CD1c-positive myeloid dendritic cell (primary cell): ENCODE data around the gene NCKAP5L.
"Not testable (repeated sequence)": the region's sequence is repeated elsewhere in the genome, so short reads cannot be mapped to it uniquely, and the experiment has no call there.

ENCODE experiments used
- DNase-seq: peaks from one replicate; pipeline ENCODE4 v3.0.0-alpha.2; 2016; ENCODE audit errors: extremely low spot score

The NCKAP5L gene

GRCh38 chr12:49777341-49777740 is 50.9 kb downstream of the NCKAP5L start:
- no peak for DNase-seq

- peak; percentile 70 for DNase-seq
These were observed 51.4 kb downstream of the NCKAP5L start for GRCh38 chr12:49776858-49777257.

- peak; percentile 77 for DNase-seq
These were observed 51.8 kb downstream of the NCKAP5L start for GRCh38 chr12:49776413-49776812.

- DNase-seq = not testable (repeated sequence)
These were observed 55.1 kb downstream of the NCKAP5L start for GRCh38 chr12:49773102-49773501.

GRCh38 chr12:49767333-49767732 is 60.9 kb downstream of the NCKAP5L start:
- DNase-seq = no peak

GRCh38 chr12:49766115-49766455 is 62.1 kb downstream of the NCKAP5L start:
- no peak for DNase-seq

- no peak for DNase-seq
These were observed 64.1 kb downstream of the NCKAP5L start for GRCh38 chr12:49764126-49764525.

- DNase-seq = peak; percentile 74
These were observed 65.1 kb downstream of the NCKAP5L start for GRCh38 chr12:49763006-49763591.

DNA sequence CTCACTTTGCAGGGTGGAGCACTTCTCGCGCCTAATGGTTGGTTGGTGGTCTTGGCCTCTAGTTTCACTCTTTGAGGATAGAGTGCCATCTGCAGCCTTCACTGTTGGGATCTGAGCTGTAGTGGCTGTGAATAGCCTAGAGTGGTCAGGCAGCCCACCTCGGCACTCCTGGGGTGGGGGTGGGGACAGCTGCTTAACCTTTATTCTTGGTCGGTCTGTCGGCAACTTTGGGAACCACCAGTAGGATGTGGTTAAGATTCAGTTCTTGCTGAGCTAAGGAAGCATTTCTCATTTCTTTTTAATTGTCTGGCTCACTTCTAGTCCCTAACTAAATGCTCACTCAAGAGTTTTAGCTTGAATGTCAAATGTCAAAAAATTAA is 65.8 kb downstream of the NCKAP5L start:
- no peak for DNase-seq

DNA sequence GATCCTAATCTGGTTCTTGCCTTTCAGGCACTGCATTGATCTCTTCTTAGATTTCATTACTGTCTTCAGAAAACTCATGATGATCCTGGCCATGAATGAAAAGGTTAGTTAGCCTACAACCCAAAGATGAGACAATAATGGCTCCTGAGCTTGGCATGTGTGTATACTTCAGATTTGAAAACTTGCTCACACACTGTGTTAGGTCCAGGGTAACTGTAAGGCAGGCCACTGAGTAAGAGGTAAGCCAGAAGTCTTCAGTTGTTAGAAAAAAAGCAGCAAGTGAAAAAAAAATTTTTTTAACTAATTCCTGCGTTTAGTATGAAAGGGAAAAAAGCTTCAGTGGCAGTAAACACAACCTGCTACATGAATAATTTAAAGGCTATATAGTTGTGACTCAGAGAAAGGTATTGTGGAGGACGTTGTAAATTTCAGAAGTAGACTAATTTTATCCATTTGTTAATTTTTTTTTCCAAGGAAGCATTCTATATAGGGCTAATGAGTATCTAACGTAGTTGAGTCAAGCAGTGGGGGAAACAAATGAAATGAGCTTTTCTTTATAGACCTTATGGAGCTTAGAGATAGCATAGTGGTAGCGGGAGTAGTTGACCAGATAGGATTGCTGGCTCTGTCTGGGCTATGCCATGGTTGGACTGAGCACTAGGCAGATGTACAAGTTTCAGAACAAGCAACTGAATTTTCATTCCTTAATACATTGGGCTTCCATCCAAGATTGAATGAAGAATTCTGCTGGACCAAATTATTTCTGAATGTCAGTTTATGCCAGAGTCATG is 66.3 kb downstream of the NCKAP5L start:
- no peak for DNase-seq

- no peak for DNase-seq
These were observed 77.2 kb downstream of the NCKAP5L start for GRCh38 chr12:49750996-49751393.

DNA sequence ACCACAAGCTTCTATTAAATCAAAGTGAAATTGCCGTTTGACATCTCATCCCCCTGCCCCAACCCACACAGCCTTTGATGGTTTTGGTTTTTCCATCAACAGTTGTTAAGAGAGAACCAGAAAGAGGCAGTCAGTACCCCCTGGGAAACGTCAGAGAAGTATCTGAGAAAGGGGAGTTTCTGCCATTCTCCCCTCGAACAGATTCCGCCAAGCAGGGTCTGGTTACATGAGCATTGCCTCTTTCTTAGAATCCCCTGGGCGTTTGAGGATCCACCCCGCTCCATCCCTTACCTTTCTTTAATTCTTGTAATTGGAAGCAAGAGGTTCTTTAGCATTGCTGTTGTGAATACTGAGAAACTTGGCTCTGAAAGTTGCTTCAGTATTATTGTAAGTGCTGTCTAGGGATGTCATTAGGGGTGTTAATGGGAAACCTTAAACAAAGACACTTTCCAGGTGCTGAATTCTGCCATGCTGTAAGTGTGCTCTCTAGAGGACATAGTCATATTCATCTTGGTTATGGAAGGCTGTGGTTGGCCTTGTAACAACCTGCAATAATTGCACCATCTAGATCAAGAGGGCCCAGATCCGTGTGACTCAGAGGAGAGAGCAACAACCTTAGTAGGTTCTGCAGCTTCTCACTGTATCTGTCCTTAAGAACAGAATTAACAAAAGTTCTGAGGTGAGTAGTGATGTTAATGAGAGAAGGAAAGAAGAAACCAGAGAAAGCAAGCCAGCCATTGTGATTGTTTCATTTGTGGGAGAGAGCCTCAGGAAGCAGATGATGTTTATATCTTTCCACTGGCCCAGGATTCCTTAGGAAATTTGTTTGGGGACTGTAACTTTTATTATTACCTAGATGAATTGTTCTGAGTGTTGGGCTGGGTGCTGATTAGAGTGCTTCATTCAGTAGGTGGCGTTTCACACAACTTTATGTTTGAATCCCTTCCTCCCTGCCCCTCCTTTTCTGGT is 77.9 kb downstream of the NCKAP5L start:
- DNase-seq = peak; percentile 54

DNA sequence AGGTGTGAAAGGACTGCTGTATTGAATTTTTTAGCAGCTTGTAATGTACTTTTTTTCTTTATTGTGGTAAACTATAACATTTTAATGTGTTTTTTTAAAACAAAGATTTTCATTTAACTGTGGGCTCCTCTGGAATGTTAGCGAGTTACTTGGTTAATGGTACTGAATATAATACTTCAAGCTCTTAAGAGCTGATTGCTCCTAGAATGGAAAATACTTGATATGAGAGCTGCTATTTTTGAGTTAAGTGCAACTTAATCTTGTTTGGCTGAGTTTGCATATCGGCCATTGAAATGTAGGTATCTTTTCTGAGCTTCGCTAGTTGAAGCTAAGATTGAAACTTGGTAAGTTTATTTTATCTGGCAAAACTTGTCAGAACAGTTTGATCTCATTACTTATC is 79.4 kb downstream of the NCKAP5L start:
- DNase-seq = no peak

- no peak for DNase-seq
These were observed 79.9 kb downstream of the NCKAP5L start for GRCh38 chr12:49748306-49748705.

DNA sequence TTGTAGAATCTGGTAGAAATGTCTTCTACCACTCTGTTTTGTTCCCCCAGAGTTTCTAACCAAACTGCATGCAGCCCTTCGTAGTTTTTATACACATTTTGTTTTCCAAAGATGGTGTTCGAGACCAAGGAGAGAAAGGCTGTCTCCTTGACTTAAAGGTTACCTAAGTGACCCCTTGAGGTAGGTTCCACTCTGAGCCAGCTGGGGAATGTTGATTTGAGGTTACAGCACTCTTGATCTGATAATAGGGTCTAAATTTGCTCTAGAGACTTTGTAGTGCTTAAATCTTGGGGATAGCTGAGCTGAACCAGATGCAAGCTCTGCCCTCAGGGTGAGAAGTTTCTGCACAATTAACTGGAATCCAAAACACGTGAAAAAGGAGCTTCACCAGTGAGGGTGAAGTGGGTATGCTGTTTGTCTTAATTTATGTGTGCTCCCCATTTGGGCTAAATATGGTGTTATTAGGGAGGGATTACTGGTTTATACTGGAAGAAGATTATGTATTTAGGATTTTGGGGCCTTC is 83.8 kb downstream of the NCKAP5L start:
- DNase-seq = no peak

- DNase-seq = peak; percentile 96
These were observed 86.2 kb downstream of the NCKAP5L start for GRCh38 chr12:49741882-49742620.
